Muscle of arm (tissue), 12 donors: ENCODE results near the gene ARHGEF28. TPM values are rescaled to one million over a fixed set of nuclear protein-coding genes. Genes with fewer than 3 reads are reported as not detected.

Source experiments
- DNase-seq: peaks from one replicate; pipeline ENCODE4 v3.0.0-alpha.2; 2013
- polyA plus RNA-seq, 12 donors: library from polyadenylated mRNA; unstranded; fragments of 120-200 nt; gene quantifications; one replicate each; pipeline ENCODE4 v1.2.1, GENCODE V29; 2013; ENCODE audit not compliant: insufficient read length in 12 of 12

The ARHGEF28 gene
- polyA plus RNA-seq, 12 donors, result 2.0 to 13.4 (median 4.1) TPM; not detected in 1

DNA sequence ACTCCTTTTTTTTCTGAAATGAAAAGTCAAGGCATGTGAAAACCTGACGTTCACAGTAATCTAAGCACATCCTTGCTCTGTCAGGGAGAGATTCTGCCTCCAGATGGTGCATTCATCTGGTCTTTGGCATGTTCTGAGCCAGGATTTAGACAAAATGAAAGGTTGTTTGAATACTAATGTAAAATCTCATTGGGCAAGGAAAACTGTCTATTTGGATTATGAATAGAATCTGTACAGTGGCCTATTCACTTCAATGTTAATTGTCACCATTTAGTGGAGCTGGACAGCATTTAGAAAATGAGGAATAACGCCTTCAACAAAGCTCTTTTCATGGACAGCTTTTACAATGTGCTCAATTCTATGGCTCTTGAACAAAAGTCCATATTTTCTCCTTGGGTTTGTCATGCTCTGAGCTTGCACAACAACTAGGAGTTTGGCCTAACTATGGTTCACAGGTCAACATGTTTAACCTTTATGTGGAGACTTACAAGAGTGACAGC lies 28.9 kb downstream of the ARHGEF28 start:
- no peak for DNase-seq

GRCh38 chr5:73655521-73656160 lies 29.6 kb downstream of the ARHGEF28 start:
- DNase-seq, result no peak

DNA sequence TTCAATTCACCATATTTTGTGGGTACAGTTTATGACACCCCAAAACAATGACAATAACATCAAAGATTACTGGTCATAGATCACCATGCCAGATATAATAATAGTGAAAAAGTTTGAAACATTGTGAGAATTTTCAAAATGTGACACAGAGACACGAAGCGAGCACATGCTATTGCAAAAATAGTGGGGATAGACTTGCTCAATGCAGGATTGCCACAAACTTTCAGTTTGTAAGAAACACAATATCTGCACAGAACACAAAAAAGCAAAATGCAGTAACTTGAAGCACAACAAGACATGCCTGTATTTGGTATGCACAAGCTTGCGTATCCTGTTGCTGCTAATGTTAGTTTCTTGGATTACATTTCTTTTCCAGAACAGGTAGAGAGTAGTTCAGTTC lies 35.8 kb downstream of the ARHGEF28 start:
- DNase-seq, result no peak

- no peak for DNase-seq
These were observed 37.3 kb downstream of the ARHGEF28 start for GRCh38 chr5:73663161-73663859.

DNA sequence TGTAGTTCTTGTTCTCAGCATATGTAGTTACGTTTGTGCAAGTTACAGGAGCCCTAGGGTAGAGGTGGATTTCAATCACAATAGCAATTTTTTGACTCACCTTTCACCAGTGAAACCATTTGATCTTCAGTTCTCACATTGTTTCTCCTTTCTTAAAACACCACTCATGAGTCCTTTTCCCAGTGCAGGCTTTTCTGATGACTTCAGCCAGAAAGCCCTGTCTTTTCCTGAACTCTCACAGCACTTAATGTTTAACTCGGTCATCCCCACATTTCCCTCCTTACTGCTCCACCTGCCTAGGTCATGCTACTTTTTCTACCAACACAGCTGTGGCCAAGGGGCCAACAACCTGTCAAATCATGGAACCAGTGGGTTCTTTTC lies 37.9 kb downstream of the ARHGEF28 start:
- DNase-seq, result no peak

- no peak for DNase-seq
These were observed 38.8 kb downstream of the ARHGEF28 start for GRCh38 chr5:73664796-73665195.

DNA sequence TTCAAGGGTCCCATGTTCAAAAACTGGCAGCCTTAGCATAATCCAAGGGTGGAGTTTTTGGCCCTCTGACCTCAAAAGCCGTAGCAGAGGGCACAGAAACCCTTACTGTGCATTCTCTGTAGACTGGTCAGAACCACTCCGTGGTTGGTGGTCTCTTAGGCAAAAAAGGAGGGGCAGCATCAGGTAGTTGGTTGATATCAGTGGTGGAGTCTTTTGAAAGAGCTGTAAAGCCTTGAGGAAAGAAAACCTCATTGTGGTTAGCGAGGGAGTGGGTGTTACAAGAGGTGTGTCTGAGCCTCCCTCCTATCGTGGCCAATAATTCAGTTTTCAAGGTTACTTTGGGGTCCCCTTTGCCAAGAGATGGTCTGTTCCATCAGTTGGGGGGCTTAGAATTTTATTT lies 40.9 kb downstream of the ARHGEF28 start:
- no peak for DNase-seq

GRCh38 chr5:73668017-73668416 lies 42.0 kb downstream of the ARHGEF28 start:
- DNase-seq, result no peak

DNA sequence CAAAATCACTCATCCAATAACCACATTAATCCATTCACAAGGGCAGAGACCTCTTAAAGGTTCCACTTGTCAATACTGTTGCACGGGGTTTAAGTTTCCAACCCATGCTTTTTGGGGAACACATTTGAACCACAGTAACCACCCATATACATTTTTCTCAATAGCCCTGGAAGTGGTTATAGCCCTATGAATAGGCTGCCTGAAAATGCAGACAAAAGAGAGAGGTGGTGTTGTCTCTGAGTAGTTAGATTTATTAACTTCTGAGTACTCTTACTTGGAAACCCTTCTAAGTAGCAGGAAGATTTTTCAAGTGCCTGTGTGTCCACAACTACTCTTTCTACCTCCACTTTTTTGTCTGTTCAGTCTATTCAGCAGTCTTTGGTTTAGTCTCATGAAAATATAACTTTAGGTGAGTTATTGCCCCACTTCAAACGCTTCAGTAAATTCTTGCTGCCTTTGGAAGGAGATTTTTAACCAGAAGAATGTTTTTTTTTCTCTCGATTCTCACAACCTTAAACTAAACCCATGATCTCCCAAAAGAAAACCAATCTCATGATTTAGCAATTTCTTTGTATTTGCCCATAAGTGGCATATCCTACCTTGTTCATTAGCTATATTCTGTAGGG lies 42.6 kb downstream of the ARHGEF28 start:
- no peak for DNase-seq

GRCh38 chr5:73670731-73671130 lies 44.7 kb downstream of the ARHGEF28 start:
- DNase-seq, result no peak

- no peak for DNase-seq
These were observed 46.1 kb downstream of the ARHGEF28 start for GRCh38 chr5:73672132-73672531.

DNA sequence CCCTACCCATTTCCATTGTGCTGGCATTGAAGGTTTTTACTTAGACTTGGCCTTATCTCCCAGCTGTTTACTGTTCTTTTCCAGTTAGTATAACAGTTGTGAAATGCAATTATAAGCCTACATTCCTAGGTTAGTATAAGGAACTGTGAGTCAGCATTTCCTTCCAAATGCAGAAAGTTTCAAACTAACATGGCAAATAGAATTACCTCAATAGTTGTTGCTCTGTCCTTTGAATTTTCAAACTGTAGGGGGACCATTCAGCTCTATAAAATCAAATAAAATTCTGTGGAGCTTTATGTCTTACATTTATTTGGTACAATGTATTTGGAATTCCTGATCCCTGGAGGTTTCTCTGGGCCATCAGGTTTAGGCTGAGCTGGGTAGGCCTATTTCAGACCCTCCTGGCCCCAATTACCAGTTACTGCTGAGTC lies 47.2 kb downstream of the ARHGEF28 start:
- no peak for DNase-seq

GRCh38 chr5:73674669-73675004 lies 48.6 kb downstream of the ARHGEF28 start:
- no peak for DNase-seq

- no peak for DNase-seq
These were observed 52.3 kb downstream of the ARHGEF28 start for GRCh38 chr5:73678322-73678740.

DNA sequence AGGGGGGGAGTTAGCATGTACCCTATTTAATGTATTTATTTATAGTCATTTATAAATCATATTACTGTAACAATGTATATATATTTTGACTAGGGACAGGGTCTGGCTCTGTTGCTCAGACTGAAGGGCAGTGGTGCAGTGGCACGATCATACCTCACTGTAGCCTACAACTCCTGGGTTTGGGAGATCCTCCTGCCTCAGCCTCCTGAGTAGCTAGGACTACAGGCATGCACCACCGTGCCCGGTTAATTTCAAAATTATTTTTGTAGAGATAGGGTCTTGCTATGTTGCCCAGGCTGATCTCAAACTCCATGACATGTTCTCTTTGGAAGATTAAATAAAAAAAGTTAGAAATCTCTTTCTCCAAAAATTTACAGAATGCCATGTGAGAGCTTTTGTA lies 52.8 kb downstream of the ARHGEF28 start:
- no peak for DNase-seq

GRCh38 chr5:73682176-73682575 lies 56.2 kb downstream of the ARHGEF28 start:
- DNase-seq, result no peak

- DNase-seq, result no peak
These were observed 58.7 kb downstream of the ARHGEF28 start for GRCh38 chr5:73684691-73685090.

- no peak for DNase-seq
These were observed 60.9 kb downstream of the ARHGEF28 start for GRCh38 chr5:73686912-73687311.

- DNase-seq, result no peak
These were observed 61.4 kb downstream of the ARHGEF28 start for GRCh38 chr5:73687357-73687756.

- no peak for DNase-seq
These were observed 64.0 kb downstream of the ARHGEF28 start for GRCh38 chr5:73690015-73690414.

DNA sequence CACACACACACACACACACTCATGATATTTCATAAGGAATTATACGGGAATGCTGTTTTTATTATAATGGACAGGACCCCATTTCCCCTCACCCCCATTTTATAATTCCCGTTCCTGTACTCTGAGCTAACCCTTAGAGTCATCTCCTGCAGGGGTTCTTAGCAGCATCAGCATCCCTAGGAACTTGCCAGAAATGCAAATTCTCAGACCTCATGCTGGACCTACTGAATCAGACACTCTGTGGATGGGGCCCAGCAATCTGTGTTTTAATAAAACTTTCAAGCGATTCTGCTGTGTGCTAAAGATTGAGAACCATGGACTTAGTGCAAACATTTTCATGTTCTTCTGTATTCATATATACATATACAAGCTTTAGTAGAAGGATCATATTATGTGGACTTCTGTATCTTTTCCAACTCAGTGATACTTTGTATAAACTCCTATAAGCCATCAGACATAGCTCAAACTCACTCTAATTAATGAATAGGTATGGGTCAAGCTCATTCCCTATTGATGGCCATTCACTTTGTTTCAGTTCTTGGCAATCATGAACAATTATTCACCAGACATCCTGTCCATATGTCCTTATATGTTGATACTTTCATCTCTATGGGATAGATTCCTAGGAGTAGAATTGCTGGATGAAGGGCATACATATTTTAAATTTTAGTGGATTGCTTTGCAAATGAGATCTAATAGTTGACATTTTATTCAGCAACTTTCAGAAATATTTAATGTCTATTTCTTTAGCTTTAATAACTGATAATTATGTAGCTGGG lies 65.5 kb downstream of the ARHGEF28 start:
- DNase-seq, result no peak

GRCh38 chr5:73692166-73692640 lies 66.2 kb downstream of the ARHGEF28 start:
- no peak for DNase-seq
